GM12892 (cell line): ENCODE results near the gene PROSER3.

Source experiments
- POLR2A ChIP-seq: IDR thresholded peaks from 2 replicates; pipeline ENCODE4 v1.6.1; 2011; ENCODE audit warnings: low read depth, low read length, control low read depth
- POLR2AphosphoS5 ChIP-seq: IDR thresholded peaks from 2 replicates; pipeline ENCODE4 v1.6.1; 2011; ENCODE audit warnings: low read depth, low read length, control low read depth
- TAF1 ChIP-seq: IDR thresholded peaks from 2 replicates; pipeline ENCODE4 v1.6.1; 2011; ENCODE audit warnings: low read depth, mild to moderate bottlenecking, control low read depth, low read length, borderline replicate concordance

GRCh38 chr19:35734889-35735288 is 23.1 kb upstream of the PROSER3 start:
- TF ChIP-seq POLR2A (no peak), TAF1 (no peak), POLR2AphosphoS5 (no peak)
